CD4-positive, CD25-positive, alpha-beta regulatory T cell (primary cell): ENCODE results near the gene CRY1. TPM values are rescaled to one million over a fixed set of nuclear protein-coding genes. Genes with fewer than 3 reads are reported as not detected.
"Not testable (repeated sequence)": the region's sequence is repeated elsewhere in the genome, so short reads cannot be mapped to it uniquely, and the experiment has no call there.

ENCODE experiments used
- ATAC-seq, 2 donors: fragments of 150-1000 bp; cut with Tn5 transposase; one replicate each; pipeline ENCODE4 v1.10.0; 2021; ENCODE audit warnings: low read depth in 2 of 2, moderate number of reproducible peaks in 2 of 2, moderate library complexity in 1 of 2
- DNase-seq, 3 donors: peaks; one replicate each; pipeline versions ENCODE4 v3.0.0 to v3.0.0-alpha.2; 2012 to 2022; ENCODE audit warnings: mixed read lengths in 1 of 3
- H3K27ac ChIP-seq: one replicate; pipeline ENCODE4 v1.7.0; 2013; ENCODE audit warnings: mild to moderate bottlenecking, low read length; ENCODE audit not compliant: insufficient read depth, poor library complexity, severe bottlenecking
- H3K27me3 ChIP-seq: one replicate; pipeline ENCODE4 v1.7.0; 2013; ENCODE audit warnings: low read length; ENCODE audit not compliant: control insufficient read depth, insufficient read depth
- H3K36me3 ChIP-seq: one replicate; pipeline ENCODE4 v1.7.0; 2013; ENCODE audit warnings: mild to moderate bottlenecking, low read length, moderate library complexity; ENCODE audit not compliant: control insufficient read depth, insufficient read depth
- H3K4me1 ChIP-seq: 2 replicates; pipeline ENCODE4 v1.7.0; 2013; ENCODE audit warnings: mild to moderate bottlenecking, low read length; ENCODE audit not compliant: insufficient read depth, control insufficient read depth, poor library complexity, severe bottlenecking
- H3K4me3 ChIP-seq: one replicate; pipeline ENCODE4 v1.7.0; 2013; ENCODE audit warnings: low read depth, mild to moderate bottlenecking, low read length, moderate library complexity
- H3K9me3 ChIP-seq, 2 experiments: 1 replicate in 1 of 2; 2 replicates in 1 of 2; pipeline ENCODE4 v1.7.0; 2013; ENCODE audit warnings: low read length in 2 of 2, mild to moderate bottlenecking in 1 of 2, moderate library complexity in 1 of 2; ENCODE audit not compliant: control insufficient read depth in 2 of 2
- H3K27ac Mint-ChIP-seq, 3 donors: one replicate each; pipeline ENCODE4 v1.8.0; 2020 to 2022; ENCODE audit warnings: mild to moderate bottlenecking in 3 of 3, mixed read lengths in 3 of 3, moderate library complexity in 2 of 3
- H3K27me3 Mint-ChIP-seq: one replicate; pipeline ENCODE4 v1.8.0; 2022; ENCODE audit warnings: mild to moderate bottlenecking, mixed read lengths
- H3K36me3 Mint-ChIP-seq: one replicate; pipeline ENCODE4 v1.8.0; 2020; ENCODE audit warnings: mixed read lengths
- H3K4me1 Mint-ChIP-seq, 4 donors: one replicate each; pipeline ENCODE4 v1.8.0; 2020 to 2022; ENCODE audit warnings: mixed read lengths in 4 of 4, mild to moderate bottlenecking in 1 of 4
- H3K4me3 Mint-ChIP-seq, 4 donors: one replicate each; pipeline ENCODE4 v1.8.0; 2020 to 2022; ENCODE audit warnings: mild to moderate bottlenecking in 4 of 4, mixed read lengths in 4 of 4, moderate library complexity in 3 of 4
- H3K9me3 Mint-ChIP-seq, 7 donors: one replicate each; pipeline ENCODE4 v1.8.0; 2020 to 2022; ENCODE audit warnings: mixed read lengths in 7 of 7, mild to moderate bottlenecking in 3 of 7, moderate library complexity in 2 of 7
- polyA plus RNA-seq, 4 donors: library from polyadenylated mRNA; unstranded; fragments of 300-500 nt; fragmentation: Illumina TruSeq; gene quantifications; one replicate each; pipeline ENCODE4 v1.2.3, GENCODE V29; 2021
- total RNA-seq: library from RNA; stranded (reverse); gene quantifications from one replicate; pipeline ENCODE4 v1.2.3, GENCODE V29; 2022

The CRY1 gene
- total and polyA plus RNA-seq, 5 donors from 2014 or later, result 26.7 to 91.1 (median 31.4) TPM

GRCh38 chr12:107019546-107019945, 73.8 kb downstream of the CRY1 start:
- Histone ChIP-seq H3K9me3 (no peaks in the 10 kb centered on the region), H3K27me3 (no peaks in the 10 kb centered on the region), H3K4me3 (no peak overlapping the region), H3K4me1 (no peaks in the 10 kb centered on the region), H3K36me3 (peaks cover 5% of the 10 kb centered on the region), H3K27ac (no peak overlapping the region)
- Mint-ChIP-seq H3K36me3 (peaks cover 14% of the 10 kb centered on the region), H3K27me3 (no peaks in the 10 kb centered on the region), H3K27ac (no peak overlapping the region), H3K9me3 (no peaks in the 10 kb centered on the region), H3K4me1 (peaks cover 0 to 14% (median 7%) of the 10 kb centered on the region in 4 donors), H3K4me3 (no peak overlapping the region)
- ATAC-seq (no peak), DNase-seq (no peak)

- Histone ChIP-seq H3K4me3 (no peak overlapping the region), H3K4me1 (no peaks in the 10 kb centered on the region), H3K36me3 (peaks cover 5% of the 10 kb centered on the region), H3K27ac (no peak overlapping the region), H3K27me3 (no peaks in the 10 kb centered on the region), H3K9me3 (no peaks in the 10 kb centered on the region)
- ATAC-seq, result no peak
- no peak overlapping the region for H3K27ac Mint-ChIP-seq
- peaks cover 0 to 9% (median 2%) of the 10 kb centered on the region in 4 donors for H3K4me1 Mint-ChIP-seq
- DNase-seq, result no peak
- H3K27me3 Mint-ChIP-seq, result no peaks in the 10 kb centered on the region
- no peak overlapping the region for H3K4me3 Mint-ChIP-seq
- peaks cover 14% of the 10 kb centered on the region for H3K36me3 Mint-ChIP-seq
- no peaks in the 10 kb centered on the region for H3K9me3 Mint-ChIP-seq
Measured at GRCh38 chr12:107017042-107017441, 76.3 kb downstream of the CRY1 start.

GRCh38 chr12:107014055-107014454, 79.3 kb downstream of the CRY1 start:
- Histone ChIP-seq H3K4me3 (no peak overlapping the region), H3K36me3 (no peaks in the 10 kb centered on the region), H3K4me1 (no peaks in the 10 kb centered on the region), H3K27me3 (no peaks in the 10 kb centered on the region), H3K27ac (no peak overlapping the region), H3K9me3 (no peaks in the 10 kb centered on the region)
- no peaks in the 10 kb centered on the region for H3K27me3 Mint-ChIP-seq
- peaks cover 0 to 9% (median 4%) of the 10 kb centered on the region in 4 donors for H3K4me1 Mint-ChIP-seq
- no peak overlapping the region for H3K4me3 Mint-ChIP-seq
- H3K36me3 Mint-ChIP-seq, result peaks cover 8% of the 10 kb centered on the region
- H3K27ac Mint-ChIP-seq, result no peak overlapping the region
- peak; percentile 68 to 69 for ATAC-seq
- H3K9me3 Mint-ChIP-seq, result no peaks in the 10 kb centered on the region
- DNase-seq, result peak; percentile 6 to 37 (median 28)

- Mint-ChIP-seq H3K27ac (peak overlapping the region in 2 of 3 donors; percentile 6 to 9), H3K27me3 (no peaks in the 10 kb centered on the region), H3K36me3 (peaks cover 7% of the 10 kb centered on the region), H3K4me1 (peaks cover 0 to 8% (median 3%) of the 10 kb centered on the region in 4 donors), H3K9me3 (no peaks in the 10 kb centered on the region), H3K4me3 (no peak overlapping the region)
- Histone ChIP-seq H3K36me3 (no peaks in the 10 kb centered on the region), H3K4me3 (no peak overlapping the region), H3K4me1 (no peaks in the 10 kb centered on the region), H3K27me3 (no peaks in the 10 kb centered on the region), H3K9me3 (no peaks in the 10 kb centered on the region), H3K27ac (no peak overlapping the region)
- no peak for DNase-seq
- no peak for ATAC-seq
Measured at GRCh38 chr12:107012736-107013425, 80.5 kb downstream of the CRY1 start.

- Histone ChIP-seq H3K27ac (no peak overlapping the region), H3K9me3 (no peaks in the 10 kb centered on the region), H3K36me3 (no peaks in the 10 kb centered on the region), H3K4me1 (no peaks in the 10 kb centered on the region), H3K4me3 (no peak overlapping the region), H3K27me3 (no peaks in the 10 kb centered on the region)
- DNase-seq, result no peak
- Mint-ChIP-seq H3K36me3 (peaks cover 4% of the 10 kb centered on the region), H3K4me1 (peaks cover 0 to 3% (median 2%) of the 10 kb centered on the region in 4 donors), H3K9me3 (no peaks in the 10 kb centered on the region), H3K4me3 (no peak overlapping the region), H3K27ac (peak overlapping the region in 1 of 3 donors; percentile 33), H3K27me3 (no peaks in the 10 kb centered on the region)
- no peak for ATAC-seq
Measured at GRCh38 chr12:107011519-107011918, 81.8 kb downstream of the CRY1 start.

GRCh38 chr12:107007411-107007810, 85.9 kb downstream of the CRY1 start:
- Mint-ChIP-seq H3K4me3 (no peak overlapping the region), H3K27ac (no peak overlapping the region), H3K36me3 (peaks cover 9% of the 10 kb centered on the region), H3K4me1 (peaks cover 0 to 3% (median 0%) of the 10 kb centered on the region in 4 donors), H3K9me3 (no peaks in the 10 kb centered on the region), H3K27me3 (no peaks in the 10 kb centered on the region)
- Histone ChIP-seq H3K4me3 (no peak overlapping the region), H3K9me3 (no peaks in the 10 kb centered on the region), H3K27ac (no peak overlapping the region), H3K36me3 (peaks cover 9% of the 10 kb centered on the region), H3K27me3 (no peaks in the 10 kb centered on the region), H3K4me1 (no peaks in the 10 kb centered on the region)
- DNase-seq (no peak), ATAC-seq (no peak)

GRCh38 chr12:107002665-107003064, 90.7 kb downstream of the CRY1 start:
- not testable (repeated sequence) for H3K4me1 Mint-ChIP-seq, H3K4me1 ChIP-seq, DNase-seq, H3K27ac ChIP-seq, H3K4me3 ChIP-seq, H3K4me3 Mint-ChIP-seq, H3K9me3 ChIP-seq, ATAC-seq, H3K27ac Mint-ChIP-seq, H3K9me3 Mint-ChIP-seq, H3K27me3 Mint-ChIP-seq, H3K27me3 ChIP-seq
- H3K36me3 ChIP-seq, result peaks cover 14% of the 10 kb centered on the region
- H3K36me3 Mint-ChIP-seq, result peaks cover 28% of the 10 kb centered on the region

GRCh38 chr12:106999446-106999845, 93.9 kb downstream of the CRY1 start:
- no peak for ATAC-seq
- Histone ChIP-seq H3K4me3 (no peak overlapping the region), H3K4me1 (no peaks in the 10 kb centered on the region), H3K9me3 (no peaks in the 10 kb centered on the region), H3K27ac (no peak overlapping the region), H3K27me3 (no peaks in the 10 kb centered on the region), H3K36me3 (peaks cover 20% of the 10 kb centered on the region)
- DNase-seq, result no peak
- H3K9me3 Mint-ChIP-seq, result peaks cover 0 to 1% (median 0%) of the 10 kb centered on the region in 7 donors
- peaks cover 46% of the 10 kb centered on the region for H3K36me3 Mint-ChIP-seq
- no peaks in the 10 kb centered on the region for H3K4me1 Mint-ChIP-seq
- H3K4me3 Mint-ChIP-seq, result no peak overlapping the region
- H3K27ac Mint-ChIP-seq, result no peak overlapping the region
- no peaks in the 10 kb centered on the region for H3K27me3 Mint-ChIP-seq
